LNCaP clone FGC (cell line): ENCODE measurements around the gene STK17B.
A peak's percentile ranks its signal among the peaks of the same experiment; 100 is the strongest.

Source experiments
- DNase-seq: peaks from one replicate; pipeline ENCODE4 v3.0.0-alpha.2; 2011; ENCODE audit warnings: low read depth
- H3K4me3 ChIP-seq: 2 replicates; pipeline ENCODE4 v1.5.1; 2011; ENCODE audit warnings: mild to moderate bottlenecking, low read depth, low read length, control low read depth
- TF ChIP-seq, protein P1 (sequence below): IDR thresholded peaks from 2 replicates; pipeline ENCODE4 v1.5.1; 2012; ENCODE audit warnings: mild to moderate bottlenecking; ENCODE audit not compliant: control insufficient read depth, insufficient read depth; ENCODE audit errors: extremely low read depth

STK17B gene

DNA sequence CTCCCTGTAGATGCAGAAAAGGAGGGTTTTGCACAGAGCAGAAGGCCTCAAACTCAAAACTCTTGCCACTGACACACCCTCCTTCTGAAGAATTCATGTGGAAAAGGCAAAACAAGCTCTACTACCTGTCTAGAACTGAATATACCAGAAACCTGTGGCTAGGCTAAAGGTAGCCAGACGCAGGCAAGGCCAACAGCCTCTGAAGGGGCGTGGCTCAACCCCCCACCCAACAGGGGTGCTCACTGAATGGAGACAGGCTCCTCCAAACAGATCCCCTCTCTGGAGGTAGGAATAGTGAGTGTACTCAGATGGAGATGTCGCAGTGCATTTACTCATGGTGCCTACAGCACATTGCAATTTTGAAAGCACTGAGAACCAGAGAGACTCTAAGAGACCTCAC lies 3.0 kb upstream of the STK17B start:
- TF ChIP-seq, protein P1, sequence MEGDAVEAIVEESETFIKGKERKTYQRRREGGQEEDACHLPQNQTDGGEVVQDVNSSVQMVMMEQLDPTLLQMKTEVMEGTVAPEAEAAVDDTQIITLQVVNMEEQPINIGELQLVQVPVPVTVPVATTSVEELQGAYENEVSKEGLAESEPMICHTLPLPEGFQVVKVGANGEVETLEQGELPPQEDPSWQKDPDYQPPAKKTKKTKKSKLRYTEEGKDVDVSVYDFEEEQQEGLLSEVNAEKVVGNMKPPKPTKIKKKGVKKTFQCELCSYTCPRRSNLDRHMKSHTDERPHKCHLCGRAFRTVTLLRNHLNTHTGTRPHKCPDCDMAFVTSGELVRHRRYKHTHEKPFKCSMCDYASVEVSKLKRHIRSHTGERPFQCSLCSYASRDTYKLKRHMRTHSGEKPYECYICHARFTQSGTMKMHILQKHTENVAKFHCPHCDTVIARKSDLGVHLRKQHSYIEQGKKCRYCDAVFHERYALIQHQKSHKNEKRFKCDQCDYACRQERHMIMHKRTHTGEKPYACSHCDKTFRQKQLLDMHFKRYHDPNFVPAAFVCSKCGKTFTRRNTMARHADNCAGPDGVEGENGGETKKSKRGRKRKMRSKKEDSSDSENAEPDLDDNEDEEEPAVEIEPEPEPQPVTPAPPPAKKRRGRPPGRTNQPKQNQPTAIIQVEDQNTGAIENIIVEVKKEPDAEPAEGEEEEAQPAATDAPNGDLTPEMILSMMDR = no peak
- no peak overlapping the region for H3K4me3 ChIP-seq

DNA sequence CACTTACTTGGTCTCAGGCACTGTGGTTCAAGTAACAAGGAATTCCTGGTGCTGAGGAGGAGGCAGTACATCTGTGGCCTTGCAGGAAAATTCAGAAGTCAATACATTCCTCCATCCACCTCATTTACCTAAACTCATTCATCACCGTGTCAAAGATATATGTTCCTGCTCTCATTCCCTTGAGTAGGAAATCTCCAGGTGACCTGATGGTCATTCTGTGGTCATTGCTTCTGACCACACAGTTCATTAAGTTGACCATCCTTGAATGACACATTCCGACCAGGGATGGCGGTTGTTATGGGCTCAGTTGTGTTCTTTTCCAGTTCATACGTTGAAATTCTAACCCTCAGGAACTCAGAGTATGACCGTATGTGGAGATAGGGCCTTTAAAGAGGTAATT lies 2.1 kb upstream of the STK17B start:
- no peak for DNase-seq
- TF ChIP-seq, protein P1 = no peak

More for the DNA sequence above, 3.0 kb upstream of the STK17B start:
- no peak for DNase-seq

DNA sequence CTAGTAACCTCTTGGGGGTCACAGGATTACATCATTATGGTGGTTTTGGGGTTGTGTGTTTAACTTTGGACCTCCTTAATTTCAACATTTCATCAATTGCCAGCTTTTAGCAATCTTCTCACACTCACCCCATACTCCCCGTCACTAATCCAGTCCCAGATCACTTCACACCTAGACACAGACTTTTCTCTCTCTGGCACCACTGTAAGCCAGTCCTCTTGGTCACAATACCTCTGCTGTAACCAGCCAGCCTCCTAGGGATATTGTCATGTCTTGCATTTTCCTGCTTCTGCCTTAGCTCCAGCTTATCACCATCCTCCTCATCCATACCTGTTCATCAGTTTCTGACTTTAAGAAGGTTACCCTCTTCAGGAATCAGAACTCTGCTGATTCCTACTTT lies 1.6 kb upstream of the STK17B start:
- H3K4me3 ChIP-seq = no peak overlapping the region
- TF ChIP-seq, protein P1 = no peak
- no peak for DNase-seq

More for the DNA sequence above, 2.1 kb upstream of the STK17B start:
- H3K4me3 ChIP-seq = no peak overlapping the region

DNA sequence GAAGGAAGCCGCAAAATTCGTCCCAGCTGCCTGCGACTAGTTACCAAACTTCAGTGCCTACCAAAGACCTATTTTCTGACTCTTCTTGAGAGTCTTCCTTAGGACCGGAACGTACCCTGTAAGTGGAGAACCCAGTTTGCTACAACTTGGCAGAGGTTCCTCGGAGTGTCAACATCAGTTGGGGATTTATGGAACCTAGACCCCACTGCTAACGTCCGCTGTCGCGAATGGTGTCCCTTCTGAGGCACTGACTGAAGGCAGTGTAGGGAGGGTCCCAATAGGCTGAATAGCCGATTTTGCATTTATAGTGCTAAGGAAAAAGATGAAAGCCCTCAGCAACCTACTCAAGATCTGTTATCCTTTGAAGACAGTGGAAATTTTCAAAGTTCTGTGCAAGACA lies 568 bp upstream of the STK17B start:
- TF ChIP-seq, protein P1 = no peak
- H3K4me3 ChIP-seq = peak overlapping the region; percentile 50
- DNase-seq = no peak

DNA sequence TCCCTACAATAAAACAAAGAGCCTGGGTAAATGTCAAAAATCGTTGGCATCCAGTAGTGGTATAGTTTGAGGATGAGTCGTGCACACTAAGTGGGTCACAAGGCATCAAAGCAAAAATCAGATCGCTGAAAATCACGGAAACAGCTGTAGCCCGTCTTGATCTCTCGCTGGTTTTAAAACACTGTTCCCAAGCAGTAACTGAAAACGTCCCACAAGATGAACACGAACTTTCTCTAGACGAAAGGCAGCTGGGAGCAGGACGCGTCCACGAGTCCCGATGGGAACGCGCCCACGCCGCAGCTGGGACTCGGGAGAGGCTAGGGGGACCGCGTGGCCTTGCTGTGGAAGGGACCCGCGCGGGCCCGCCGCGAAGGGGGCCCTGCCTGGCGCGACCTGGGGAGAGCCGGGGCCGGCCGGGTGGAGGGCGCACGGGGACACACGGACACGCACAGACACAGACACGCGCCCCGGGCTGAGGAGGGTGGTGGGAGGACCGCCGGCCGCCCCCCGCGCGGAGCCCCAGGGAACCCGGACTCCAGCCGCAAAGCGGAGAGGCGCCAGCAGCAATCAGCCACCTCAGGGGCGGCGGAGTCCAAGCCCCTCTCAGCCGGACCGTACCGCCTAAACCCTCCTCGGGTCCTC lies 651 bp downstream of the STK17B start:
- TF ChIP-seq, protein P1 = no peak
- DNase-seq = no peak
- H3K4me3 ChIP-seq = peak overlapping the region; percentile 84

DNA sequence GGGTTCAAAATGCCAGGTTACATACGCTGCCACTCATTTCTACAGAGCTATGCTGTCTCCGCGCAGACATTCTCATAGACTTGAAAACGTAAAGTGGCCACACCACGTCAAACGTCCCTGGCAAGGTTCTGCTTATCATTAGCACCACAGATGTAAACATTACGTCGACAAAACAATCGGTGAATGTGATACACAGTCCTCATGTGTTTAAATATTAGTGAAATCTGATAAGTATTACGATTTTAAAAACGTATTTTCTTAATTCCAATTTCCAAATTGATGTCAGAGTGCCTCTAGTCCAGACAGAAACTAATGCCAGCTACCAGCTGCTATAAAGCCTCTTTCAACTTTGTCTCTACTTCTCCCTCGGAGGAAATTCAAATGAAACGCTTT lies 1.2 kb downstream of the STK17B start:
- TF ChIP-seq, protein P1 = no peak
- H3K4me3 ChIP-seq = peak overlapping the region; percentile 84
- DNase-seq = no peak

DNA sequence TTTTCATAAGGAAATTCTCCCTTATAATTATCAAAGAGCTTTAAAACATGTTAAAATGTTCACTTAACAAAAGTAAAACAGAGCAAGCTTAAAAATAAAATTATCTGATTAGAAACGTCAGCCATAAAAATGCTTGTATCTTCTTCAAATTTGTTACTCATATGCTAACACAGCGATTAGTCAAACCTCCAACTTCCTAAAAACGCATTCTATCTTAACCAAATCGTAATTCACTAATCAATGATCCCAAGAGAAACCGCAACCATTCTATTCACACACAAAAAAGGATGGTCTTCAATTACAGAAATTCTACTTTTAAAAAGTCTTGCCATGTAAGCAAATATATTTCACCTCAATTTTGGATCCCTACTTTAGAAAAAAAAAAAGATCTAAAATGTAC lies 1.9 kb downstream of the STK17B start:
- H3K4me3 ChIP-seq = peak overlapping the region; percentile 84
- DNase-seq = no peak
- TF ChIP-seq, protein P1 = no peak
